ENCODE data around the gene MAD1L1.

Gene MAD1L1

DNA sequence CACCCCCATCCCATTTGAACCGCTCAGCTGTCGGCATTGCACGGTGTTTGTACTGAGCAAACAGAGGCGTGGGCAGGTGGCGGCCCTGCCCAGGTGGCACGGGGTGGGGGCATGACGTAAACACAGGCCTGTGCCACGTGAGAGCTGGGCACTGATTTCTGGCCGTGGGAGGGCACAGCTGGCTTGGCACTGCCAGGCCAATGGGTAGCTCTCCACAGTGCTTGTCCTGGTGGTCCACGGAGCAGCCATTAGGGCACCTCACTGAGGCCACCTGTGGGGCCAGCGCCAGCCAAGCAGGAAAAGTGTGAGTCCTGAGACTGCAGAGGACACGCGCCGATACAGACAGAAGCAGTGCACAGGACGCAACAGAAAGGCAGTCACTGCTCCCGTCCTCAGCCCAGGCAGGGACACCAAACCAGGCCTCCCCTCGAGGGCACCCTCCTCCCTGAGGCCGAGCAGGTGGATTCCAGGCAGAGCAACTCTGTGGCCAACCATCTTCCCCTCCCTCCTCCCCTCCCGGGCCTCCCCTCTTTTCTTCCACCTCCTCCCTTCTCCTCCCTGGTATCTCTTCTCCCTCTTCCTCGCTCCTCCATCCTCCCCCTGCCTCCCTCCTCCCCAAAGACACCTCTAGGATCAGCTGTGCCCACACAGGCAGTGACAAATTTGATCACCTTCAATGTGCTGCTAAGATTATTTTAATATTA, 303.9 kb downstream of the MAD1L1 start:
- no peaks in the 10 kb centered on the region for H3K27me3 ChIP-seq (ENCODE audit: low read depth)
- H3K4me3 ChIP-seq, result no peak overlapping the region
- no peaks in the 10 kb centered on the region for H3K9me3 ChIP-seq
- no peaks in the 10 kb centered on the region for H3K36me3 ChIP-seq (replicated peaks)
- in situ Hi-C loops (cut with MboI; ENCODE audit: low sequenced_read_pairs), result no loop called here
- no peaks in the 10 kb centered on the region; the same call in 1 of the 2 replicates for H3K4me1 ChIP-seq
- no peak for DNase-seq (ENCODE audit: low spot score in 2 of 2)

DNA sequence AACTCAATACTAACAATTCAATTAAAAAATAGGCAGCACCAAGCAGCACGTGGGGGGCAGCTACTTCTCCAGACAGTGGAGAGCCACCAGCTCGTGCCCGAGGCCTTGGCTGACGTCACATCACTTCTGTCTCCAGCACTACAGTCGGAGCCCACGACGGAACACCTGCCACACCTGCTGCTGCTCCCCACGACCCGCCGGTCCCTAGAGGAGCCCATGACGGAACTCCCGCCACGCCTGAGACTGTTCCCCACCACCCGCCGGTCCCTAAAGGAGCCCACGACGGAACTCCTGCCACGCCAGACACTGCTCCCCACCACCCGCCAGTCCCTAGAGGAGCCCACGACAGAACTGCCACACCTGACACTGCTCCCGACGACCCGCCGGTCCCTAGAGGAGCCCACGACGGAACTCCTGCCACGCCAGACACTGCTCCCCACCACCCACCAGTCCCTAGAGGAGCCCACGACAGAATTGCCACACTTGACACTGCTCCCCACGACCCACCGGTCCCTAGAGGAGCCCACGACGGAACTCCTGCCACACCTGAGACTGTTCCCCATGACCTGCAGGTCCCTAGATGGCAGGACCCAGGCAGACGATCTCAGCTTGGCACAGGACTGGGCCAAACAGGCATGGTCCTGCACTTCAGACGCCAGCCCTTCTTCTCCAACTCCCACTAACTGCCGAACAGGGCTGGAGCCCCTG, 304.7 kb downstream of the MAD1L1 start:
- H3K9me3 ChIP-seq, result no peaks in the 10 kb centered on the region
- no peaks in the 10 kb centered on the region for H3K36me3 ChIP-seq (replicated peaks)
- no peak overlapping the region for H3K4me3 ChIP-seq
- H3K4me1 ChIP-seq, result no peaks in the 10 kb centered on the region; the same call in 1 of the 2 replicates
- in situ Hi-C loops (cut with MboI; ENCODE audit: low sequenced_read_pairs), result no loop called here
- DNase-seq (ENCODE audit: low spot score in 2 of 2), result no peak
- no peaks in the 10 kb centered on the region for H3K27me3 ChIP-seq (ENCODE audit: low read depth)

DNA sequence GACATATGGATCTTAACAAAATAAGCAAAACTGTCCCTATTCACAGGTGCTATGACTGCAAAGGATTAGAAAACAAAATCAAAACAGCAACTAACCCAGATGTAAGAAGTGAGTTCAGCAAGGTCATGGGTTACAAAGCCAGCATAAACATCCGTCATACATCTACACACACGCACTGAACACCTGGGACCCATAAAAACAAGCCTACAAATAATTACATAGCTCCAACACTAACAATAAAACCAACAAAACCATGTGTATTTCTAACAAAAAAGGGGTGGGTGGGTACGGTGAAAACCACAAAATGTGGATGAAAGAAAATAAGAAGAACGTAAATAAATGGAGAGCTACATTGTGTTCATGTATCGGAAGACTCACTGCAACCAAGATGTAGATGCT, 305.8 kb downstream of the MAD1L1 start:
- no peak for DNase-seq (ENCODE audit: low spot score in 2 of 2)
- Histone ChIP-seq H3K9me3 (no peaks in the 10 kb centered on the region), H3K36me3 (replicated peaks) (no peaks in the 10 kb centered on the region), H3K4me1 (no peaks in the 10 kb centered on the region; the same call in 1 of the 2 replicates), H3K4me3 (no peak overlapping the region), H3K27me3 (ENCODE audit: low read depth) (no peaks in the 10 kb centered on the region)
- in situ Hi-C loops (cut with MboI; ENCODE audit: low sequenced_read_pairs), result no loop called here

DNA sequence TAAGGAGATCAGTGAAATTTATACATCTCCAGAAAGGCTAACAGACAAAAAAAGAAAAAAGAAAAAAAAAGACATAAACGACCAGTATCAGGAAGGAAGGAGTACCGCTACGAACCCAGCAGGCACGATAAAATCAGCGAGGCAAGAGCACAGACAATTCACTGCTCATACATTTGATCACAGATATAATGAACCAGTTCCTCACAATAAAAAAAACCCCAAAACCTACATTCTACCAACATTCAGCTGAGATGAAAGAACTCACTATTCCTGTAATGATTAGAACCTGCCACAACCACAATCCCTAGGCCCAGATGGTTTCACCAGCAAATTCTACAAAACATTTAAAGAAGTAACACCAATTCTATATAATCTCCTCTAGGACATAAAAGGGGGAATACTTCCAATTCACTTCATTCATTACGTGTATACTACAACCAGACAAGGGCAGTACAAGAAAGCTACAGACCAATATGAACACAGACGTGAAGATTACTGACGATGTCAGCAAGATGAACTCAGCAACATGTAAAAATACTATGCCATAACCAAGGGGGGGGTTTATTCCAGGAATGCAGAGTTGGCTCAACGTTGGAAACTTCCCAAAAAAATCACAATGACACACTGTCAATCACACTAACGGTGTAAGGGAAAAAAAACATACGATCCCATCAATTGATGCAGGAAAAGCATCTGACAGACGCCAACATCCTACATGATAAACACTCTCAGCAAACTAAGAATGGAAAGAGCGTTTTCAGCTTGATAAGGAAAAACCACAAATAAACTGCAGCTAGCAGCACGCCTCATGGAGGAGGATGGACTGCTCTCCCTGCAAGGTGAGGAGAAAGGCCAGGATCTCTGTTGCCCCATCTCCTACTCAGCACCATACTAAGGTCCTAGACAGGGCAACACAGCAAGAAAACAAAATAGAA, 306.5 kb downstream of the MAD1L1 start:
- H3K27me3 ChIP-seq (ENCODE audit: low read depth), result no peaks in the 10 kb centered on the region
- H3K4me1 ChIP-seq, result no peaks in the 10 kb centered on the region; the same call in 1 of the 2 replicates
- no peak for DNase-seq (ENCODE audit: low spot score in 2 of 2)
- in situ Hi-C loops (cut with MboI; ENCODE audit: low sequenced_read_pairs), result no loop called here
- H3K9me3 ChIP-seq, result no peaks in the 10 kb centered on the region
- H3K4me3 ChIP-seq, result no peak overlapping the region
- no peaks in the 10 kb centered on the region for H3K36me3 ChIP-seq (replicated peaks)

DNA sequence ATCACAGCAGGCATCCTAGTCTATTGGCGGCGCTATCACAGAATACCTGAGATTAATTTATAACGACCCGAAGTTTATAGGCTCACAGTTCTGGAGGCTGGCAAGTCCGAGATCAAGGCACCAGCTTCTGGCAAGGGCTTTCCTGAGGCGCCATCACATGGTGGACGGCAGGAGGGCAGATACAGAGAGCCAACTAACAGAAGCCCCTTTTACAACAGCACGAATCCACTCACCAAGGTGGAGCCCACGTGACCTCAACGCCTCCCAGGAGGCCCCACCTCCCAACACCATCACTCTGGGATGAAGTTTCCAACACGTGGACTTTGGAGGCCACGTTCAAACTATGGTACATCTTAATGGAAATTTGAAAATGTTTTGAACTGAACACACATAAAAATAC, 307.4 kb downstream of the MAD1L1 start:
- Histone ChIP-seq H3K36me3 (replicated peaks) (no peaks in the 10 kb centered on the region), H3K4me1 (no peaks in the 10 kb centered on the region; the same call in 1 of the 2 replicates), H3K9me3 (no peaks in the 10 kb centered on the region), H3K4me3 (no peak overlapping the region), H3K27me3 (ENCODE audit: low read depth) (no peaks in the 10 kb centered on the region)
- no peak for DNase-seq (ENCODE audit: low spot score in 2 of 2)
- in situ Hi-C loops (cut with MboI; ENCODE audit: low sequenced_read_pairs), result no loop called here

DNA sequence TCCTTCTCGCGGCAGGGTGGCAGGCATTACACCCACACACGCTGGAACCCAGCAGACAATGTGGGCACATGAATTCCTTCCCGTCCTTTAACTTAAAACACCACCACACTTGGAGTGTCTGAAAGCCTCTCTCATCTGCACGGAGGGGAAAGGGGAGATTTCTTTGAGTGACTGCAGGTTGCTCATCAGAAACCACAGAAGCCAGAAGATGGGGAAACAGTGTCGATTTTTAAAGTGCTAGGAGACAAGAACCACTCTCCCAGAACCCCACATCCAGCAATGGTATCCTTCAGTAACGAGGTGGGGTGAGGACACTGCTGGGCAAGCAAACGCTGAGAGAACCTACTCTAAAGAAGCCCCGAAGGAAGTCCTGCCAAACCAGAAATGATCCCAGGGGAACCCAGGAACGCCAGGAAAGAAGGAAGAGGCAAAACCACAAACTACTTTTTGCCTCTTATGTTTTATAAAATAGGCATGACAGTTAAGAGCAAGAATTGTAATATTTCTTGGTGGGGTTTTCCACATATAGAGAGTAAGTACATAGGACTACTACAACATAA, 308.4 kb downstream of the MAD1L1 start:
- Histone ChIP-seq H3K4me3 (no peak overlapping the region), H3K9me3 (no peaks in the 10 kb centered on the region), H3K4me1 (no peaks in the 10 kb centered on the region; the same call in 1 of the 2 replicates), H3K27me3 (ENCODE audit: low read depth) (no peaks in the 10 kb centered on the region), H3K36me3 (replicated peaks) (no peaks in the 10 kb centered on the region)
- no peak for DNase-seq (ENCODE audit: low spot score in 2 of 2)
- in situ Hi-C loops (cut with MboI; ENCODE audit: low sequenced_read_pairs), result no loop called here

DNA sequence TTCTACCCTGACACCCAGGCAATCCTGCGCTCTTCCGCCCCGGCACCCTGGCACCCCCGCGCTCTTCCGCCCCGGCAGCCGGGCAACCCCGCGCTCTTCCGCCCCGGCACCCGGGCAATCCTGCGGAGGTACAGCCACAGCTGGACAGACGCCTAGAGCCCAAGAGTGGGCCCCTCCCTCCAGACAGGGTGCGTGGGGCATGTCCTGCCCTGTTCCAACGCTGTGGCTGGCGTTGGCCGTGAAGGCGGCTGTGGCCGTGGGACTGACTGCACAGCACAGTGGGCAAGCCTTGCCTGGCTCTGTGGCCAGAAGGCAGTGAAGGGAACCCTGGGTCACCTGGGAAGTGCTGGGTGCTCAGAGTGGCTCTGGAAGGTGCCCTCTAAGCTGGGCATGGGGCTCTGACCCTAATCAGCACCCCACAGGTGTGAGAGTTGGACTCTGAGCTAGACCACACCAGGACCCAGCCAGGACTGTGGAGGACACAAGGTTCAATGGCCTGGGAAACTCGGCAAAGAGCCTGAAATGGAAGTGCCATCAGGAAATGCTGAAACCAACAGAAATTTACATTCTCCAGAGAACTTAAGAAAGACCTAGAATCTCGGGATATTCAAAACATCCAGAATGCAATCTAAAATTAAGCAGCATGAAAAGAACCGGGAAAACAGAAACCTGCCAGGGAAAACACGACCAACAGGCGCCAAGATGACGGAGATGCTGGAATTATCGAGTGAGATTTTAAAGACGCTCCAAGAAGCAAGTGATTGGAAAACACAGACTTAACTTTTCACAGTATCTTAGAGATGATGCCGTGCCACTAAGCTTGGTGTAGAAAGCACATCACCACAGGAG, 309.1 kb downstream of the MAD1L1 start:
- no peak for DNase-seq (ENCODE audit: low spot score in 2 of 2)
- Histone ChIP-seq H3K36me3 (replicated peaks) (no peaks in the 10 kb centered on the region), H3K27me3 (ENCODE audit: low read depth) (no peaks in the 10 kb centered on the region), H3K4me1 (no peaks in the 10 kb centered on the region; the same call in 1 of the 2 replicates), H3K9me3 (no peaks in the 10 kb centered on the region), H3K4me3 (no peak overlapping the region)
- in situ Hi-C loops (cut with MboI; ENCODE audit: low sequenced_read_pairs), result no loop called here

DNA sequence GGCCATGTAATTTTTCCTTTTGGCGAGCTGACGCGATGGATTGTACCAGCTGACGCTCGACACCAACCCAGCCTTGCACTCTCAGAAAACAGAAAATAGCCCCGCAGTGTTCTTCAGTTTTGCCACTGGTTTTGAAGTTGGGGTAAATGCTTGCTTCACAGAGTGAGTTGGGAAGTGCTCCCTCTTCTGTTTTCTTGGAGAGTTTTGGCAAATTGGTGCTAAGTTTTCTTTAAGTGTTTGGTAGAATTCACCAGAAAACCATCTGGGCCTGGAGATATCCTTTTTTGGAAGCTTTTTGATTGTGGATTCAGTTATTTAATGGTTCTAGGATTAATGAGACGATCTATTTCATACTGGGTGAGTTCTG, 309.9 kb downstream of the MAD1L1 start:
- in situ Hi-C loops (cut with MboI; ENCODE audit: low sequenced_read_pairs), result no loop called here
- DNase-seq (ENCODE audit: low spot score in 2 of 2), result no peak

DNA sequence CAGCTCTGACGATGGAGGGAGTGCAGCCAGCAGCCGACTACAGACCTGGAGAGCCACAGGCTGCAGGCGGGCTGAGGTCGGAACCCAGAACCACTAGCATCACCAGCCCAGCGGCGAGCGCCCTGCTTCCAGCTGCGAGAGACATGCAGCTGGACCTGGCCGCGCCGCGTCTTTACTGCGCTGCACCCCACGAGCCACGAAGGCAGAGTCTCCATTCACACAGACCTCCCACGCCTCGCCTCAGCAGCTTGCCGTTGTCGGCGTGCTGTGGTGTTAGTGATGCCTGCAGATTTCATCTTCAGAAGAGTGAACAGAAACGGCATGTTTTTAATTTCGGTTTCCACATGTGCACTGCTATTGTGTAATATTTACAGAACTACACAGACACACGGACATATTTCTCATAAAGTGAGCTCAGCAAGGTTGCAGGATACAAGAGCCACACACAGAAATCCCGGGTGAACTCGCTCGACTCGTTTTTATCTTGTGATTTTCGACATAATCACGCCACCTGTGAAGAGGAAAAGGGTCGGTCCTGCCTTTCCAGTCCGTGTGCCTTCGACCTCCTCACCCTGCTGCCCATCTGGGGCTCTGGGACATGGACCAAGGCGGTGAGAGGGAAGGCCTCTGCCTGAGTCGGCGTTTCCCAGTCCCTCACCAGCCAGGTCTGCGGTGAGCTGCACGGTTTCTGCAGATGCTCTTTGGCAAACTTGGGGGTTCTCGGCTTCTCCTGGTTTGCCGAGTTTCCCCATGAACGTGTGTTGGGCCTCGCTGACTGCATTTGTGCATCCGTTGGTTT, 310.5 kb downstream of the MAD1L1 start:
- H3K4me1 ChIP-seq, result no peaks in the 10 kb centered on the region; the same call in 1 of the 2 replicates
- in situ Hi-C loops (cut with MboI; ENCODE audit: low sequenced_read_pairs), result no loop called here
- DNase-seq (ENCODE audit: low spot score in 2 of 2), result no peak
- no peaks in the 10 kb centered on the region for H3K9me3 ChIP-seq
- no peak overlapping the region for H3K4me3 ChIP-seq
- no peaks in the 10 kb centered on the region for H3K27me3 ChIP-seq (ENCODE audit: low read depth)
- no peaks in the 10 kb centered on the region for H3K36me3 ChIP-seq (replicated peaks)

More for the DNA sequence above, 309.9 kb downstream of the MAD1L1 start:
- Histone ChIP-seq H3K4me1 (no peaks in the 10 kb centered on the region; the same call in 1 of the 2 replicates), H3K27me3 (ENCODE audit: low read depth) (no peaks in the 10 kb centered on the region), H3K4me3 (no peak overlapping the region), H3K36me3 (replicated peaks) (no peaks in the 10 kb centered on the region), H3K9me3 (no peaks in the 10 kb centered on the region)

DNA sequence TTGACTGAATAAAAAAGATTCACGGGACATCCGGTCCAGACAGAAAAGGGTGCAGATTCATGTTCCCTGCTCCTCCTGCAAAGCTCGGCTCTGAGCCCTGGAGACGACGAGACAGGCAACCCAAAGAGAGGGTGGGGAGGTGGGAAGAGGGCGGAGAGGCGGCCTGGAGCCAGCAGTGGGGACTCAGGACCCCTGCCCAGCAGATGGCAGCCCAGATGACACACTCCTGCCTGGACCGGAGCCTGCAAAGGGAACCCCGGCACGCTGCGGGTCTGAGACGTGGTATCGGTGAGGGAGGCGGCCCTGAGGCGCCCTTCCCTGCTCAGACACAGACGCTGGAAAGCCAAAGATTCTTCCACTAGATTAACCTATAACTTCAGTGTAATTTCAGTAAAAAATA, 311.9 kb downstream of the MAD1L1 start:
- in situ Hi-C loops (cut with MboI; ENCODE audit: low sequenced_read_pairs), result no loop called here
- no peak for DNase-seq (ENCODE audit: low spot score in 2 of 2)
- H3K36me3 ChIP-seq (replicated peaks), result no peaks in the 10 kb centered on the region

DNA sequence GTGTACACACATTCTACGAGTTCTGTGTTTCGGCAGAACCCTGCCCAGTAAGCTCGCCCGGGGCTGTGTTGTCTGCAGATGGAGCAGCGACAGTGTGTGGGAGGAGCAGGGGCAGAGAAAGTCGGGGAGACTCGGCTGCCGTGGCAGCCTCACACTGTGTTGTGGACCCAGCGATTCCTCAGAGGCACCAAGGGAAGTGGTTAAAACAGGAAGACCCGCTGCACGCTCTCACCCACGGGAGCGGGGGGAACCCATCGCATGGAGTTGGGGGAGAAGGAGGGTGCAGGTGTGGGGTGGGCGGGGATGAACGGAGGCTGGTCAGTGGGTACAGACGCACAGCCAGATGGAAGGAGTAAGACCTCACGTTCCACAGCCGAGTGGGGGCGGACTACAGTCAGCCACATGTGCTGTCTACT, 312.5 kb downstream of the MAD1L1 start:
- Histone ChIP-seq H3K4me3 (no peak overlapping the region), H3K36me3 (replicated peaks) (no peaks in the 10 kb centered on the region), H3K4me1 (no peaks in the 10 kb centered on the region), H3K9me3 (no peaks in the 10 kb centered on the region), H3K27me3 (ENCODE audit: low read depth) (no peaks in the 10 kb centered on the region)
- no peak for DNase-seq (ENCODE audit: low spot score in 2 of 2)
- in situ Hi-C loops (cut with MboI; ENCODE audit: low sequenced_read_pairs), result no loop called here

More for the DNA sequence above, 311.9 kb downstream of the MAD1L1 start:
- Histone ChIP-seq H3K27me3 (ENCODE audit: low read depth) (no peaks in the 10 kb centered on the region), H3K4me1 (no peaks in the 10 kb centered on the region), H3K9me3 (no peaks in the 10 kb centered on the region), H3K4me3 (no peak overlapping the region)

DNA sequence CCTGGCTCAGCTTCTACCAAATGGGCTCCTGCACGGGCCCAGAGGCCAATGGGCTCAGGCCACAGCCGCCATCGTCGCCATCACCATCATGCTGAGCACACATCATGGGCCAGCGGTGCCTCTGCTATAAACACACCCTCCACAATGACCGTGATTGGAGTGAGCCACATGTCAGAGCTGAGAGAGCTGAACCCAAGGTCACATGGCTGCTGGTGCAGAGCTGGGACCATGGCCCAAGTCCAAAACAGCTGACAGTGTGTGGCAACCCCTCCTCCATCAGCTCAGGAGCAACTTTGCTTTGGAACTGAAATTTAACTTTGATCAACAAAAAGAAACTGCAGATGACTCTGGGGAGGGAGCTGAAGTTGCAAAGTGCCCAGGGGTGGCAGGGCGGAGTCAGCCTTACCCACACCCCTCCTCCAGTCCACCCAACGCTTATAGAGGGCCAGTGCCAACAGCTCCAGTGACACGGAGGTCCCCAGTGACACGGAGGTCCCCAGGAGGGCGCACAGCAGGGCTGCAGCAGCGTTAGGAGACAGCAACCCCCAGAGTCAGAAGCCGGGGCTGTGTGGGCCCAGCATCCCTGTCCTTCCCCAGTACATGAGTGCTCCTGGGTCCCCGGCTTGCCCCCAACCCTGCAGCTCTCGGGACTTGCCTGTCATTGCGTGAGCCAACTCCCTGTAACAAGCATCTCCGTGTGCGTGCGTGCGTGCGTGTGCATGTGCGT, 313.0 kb downstream of the MAD1L1 start:
- DNase-seq (ENCODE audit: low spot score in 2 of 2), result no peak
- no peaks in the 10 kb centered on the region for H3K4me1 ChIP-seq
- in situ Hi-C loops (cut with MboI; ENCODE audit: low sequenced_read_pairs), result no loop called here

More for the DNA sequence above, 313.0 kb downstream of the MAD1L1 start:
- H3K36me3 ChIP-seq (replicated peaks), result no peaks in the 10 kb centered on the region
- no peak overlapping the region for H3K4me3 ChIP-seq
- no peaks in the 10 kb centered on the region for H3K27me3 ChIP-seq (ENCODE audit: low read depth)
- H3K9me3 ChIP-seq, result no peaks in the 10 kb centered on the region
